Upper lobe of right lung (tissue), 1 donor: Measurements from ENCODE around the gene F11. TPM values are rescaled to one million over a fixed set of nuclear protein-coding genes. Genes with fewer than 3 reads are reported as not detected.

Experiments
- ATAC-seq: fragments of 200-7000 bp; cut with Tn5 transposase; one replicate; pipeline ENCODE4 v1.9.1; 2020; ENCODE audit warnings: mild to moderate bottlenecking, moderate library complexity
- DNase-seq: peaks from one replicate; pipeline ENCODE4 v3.0.0-alpha.2; 2020
- H3K27ac ChIP-seq: fragments of 200-600 bp; one replicate; pipeline ENCODE4 v1.8.0; 2022
- H3K27me3 ChIP-seq: fragments of 200-600 bp; one replicate; pipeline ENCODE4 v1.8.0; 2022; ENCODE audit warnings: mild to moderate bottlenecking
- H3K36me3 ChIP-seq: fragments of 200-600 bp; one replicate; pipeline ENCODE4 v1.8.0; 2022
- H3K4me1 ChIP-seq: fragments of 200-600 bp; one replicate; pipeline ENCODE4 v1.8.0; 2022
- H3K4me3 ChIP-seq: fragments of 200-600 bp; one replicate; pipeline ENCODE4 v1.8.0; 2022; ENCODE audit warnings: mild to moderate bottlenecking
- H3K9me3 ChIP-seq: fragments of 200-600 bp; one replicate; pipeline ENCODE4 v1.8.0; 2022
- CTCF ChIP-seq: fragments of 200-600 bp; IDR thresholded peaks from one replicate; pipeline ENCODE4 v1.8.0; 2022; ENCODE audit warnings: antibody characterized with exemption
- intact Hi-C: fragments of 100-400 bp; cut with DNase I; formaldehyde crosslinking; loops from one replicate; pipeline ENCODE4 v1.11.0; 2022
- total RNA-seq: library from RNA; stranded (reverse); fragmentation: NEBNext Ultra II Directional; extraction: Animal tissue kit (Norgen Biotek cat#: 25700); gene quantifications from one replicate; pipeline ENCODE4 v1.2.1, GENCODE V29; 2021
- donor health status: DM: no; HTN: yes; CAD: no; lungs with severe emphysema.

Gene F11
- total RNA-seq, 1 donor from 2014 or later: 24.7 TPM

- no peak for DNase-seq
- intact Hi-C loops: no loop called here
- peak; percentile 32 for ATAC-seq
Measured at GRCh38 chr4:186226521-186227189, 39.3 kb upstream of the F11 start.

GRCh38 chr4:186227221-186227620 lies 38.8 kb upstream of the F11 start, which contains the start of gene KLKB1:
KLKB1 (plus strand) TSS chr4:186227507; CDS start chr4:186228196, 689 bp downstream.
- Histone ChIP-seq H3K27me3 (no peaks in the 10 kb centered on the region), H3K27ac (no peak within 1 kb of the TSS), H3K4me3 (no peak within 1 kb of the TSS), H3K36me3 (no peaks in the 10 kb centered on the region), H3K9me3 (no peaks in the 10 kb centered on the region), H3K4me1 (no peaks in the 10 kb centered on the region)
- intact Hi-C loops: no loop called here
- no peak for ATAC-seq
- no peak for TF ChIP-seq CTCF
- DNase-seq: no peak

More at GRCh38 chr4:186226521-186227189, 39.3 kb upstream of the F11 start:
- no peaks in the 10 kb centered on the region for H3K36me3 ChIP-seq
- no peak overlapping the region for H3K27ac ChIP-seq
- no peaks in the 10 kb centered on the region for H3K9me3 ChIP-seq
- H3K4me3 ChIP-seq: no peak overlapping the region
- H3K4me1 ChIP-seq: no peaks in the 10 kb centered on the region
- H3K27me3 ChIP-seq: no peaks in the 10 kb centered on the region
- TF ChIP-seq CTCF: no peak

DNA sequence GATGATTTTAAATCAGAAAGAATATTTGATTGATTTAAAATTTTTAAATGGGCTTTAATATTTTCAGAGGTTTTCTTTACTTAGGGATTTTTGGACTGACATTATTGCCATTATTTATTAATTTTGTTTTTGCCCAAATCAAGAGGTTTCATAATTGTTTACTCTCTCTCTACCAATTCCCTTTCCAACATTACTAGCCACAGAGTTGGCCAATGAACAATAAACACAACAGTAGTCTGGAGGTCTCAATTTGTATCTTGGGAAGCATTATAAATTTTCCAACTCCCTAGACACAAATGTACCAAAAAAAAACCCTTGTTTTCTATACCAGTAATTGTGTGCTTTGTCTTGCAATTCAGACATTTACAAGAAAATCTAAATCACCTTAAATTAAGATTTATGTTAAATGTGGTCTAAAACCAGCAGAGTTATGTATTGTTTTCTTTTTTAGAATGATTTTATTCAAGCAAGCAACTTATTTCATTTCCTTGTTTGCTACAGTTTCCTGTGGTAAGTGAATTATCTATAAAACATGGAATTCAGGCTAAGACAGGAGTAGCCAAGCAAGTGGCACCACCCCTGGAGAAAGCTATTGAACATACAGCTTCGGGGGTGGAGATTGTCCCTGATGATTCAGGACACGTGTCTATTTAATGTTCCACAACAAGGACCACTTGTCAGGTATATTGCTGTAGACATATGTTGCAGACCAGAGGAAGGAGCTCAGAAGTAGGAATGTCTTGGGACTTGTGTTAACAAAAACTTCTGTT lies 38.1 kb upstream of the F11 start:
- intact Hi-C loops: no loop called here
- Histone ChIP-seq H3K36me3 (no peaks in the 10 kb centered on the region), H3K27me3 (no peaks in the 10 kb centered on the region), H3K4me1 (no peaks in the 10 kb centered on the region), H3K4me3 (no peak overlapping the region), H3K27ac (no peak overlapping the region), H3K9me3 (no peaks in the 10 kb centered on the region)
- no peak for TF ChIP-seq CTCF
- ATAC-seq (no peak), DNase-seq (no peak)

DNA sequence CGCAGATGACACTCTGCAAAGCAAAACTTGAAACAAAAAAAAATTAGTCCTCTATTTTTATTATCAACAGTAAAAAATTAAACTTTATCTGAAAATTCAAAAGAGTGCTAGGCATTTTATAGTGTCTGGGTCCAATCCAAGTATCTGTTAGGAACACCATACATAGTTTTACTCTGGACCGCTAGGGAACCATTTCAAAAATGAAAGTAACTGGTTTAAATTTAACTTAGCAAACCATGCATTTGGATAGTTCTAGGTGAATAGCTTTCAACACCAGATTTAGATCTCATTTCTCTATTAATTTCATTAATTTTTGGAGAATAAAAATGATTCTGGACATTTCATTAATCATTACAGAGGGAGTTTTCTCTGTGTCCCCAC lies 37.5 kb upstream of the F11 start:
- Histone ChIP-seq H3K4me3 (no peak overlapping the region), H3K27me3 (no peaks in the 10 kb centered on the region), H3K27ac (no peak overlapping the region), H3K36me3 (no peaks in the 10 kb centered on the region), H3K4me1 (no peaks in the 10 kb centered on the region), H3K9me3 (no peaks in the 10 kb centered on the region)
- intact Hi-C loops: no loop called here
- no peak for ATAC-seq
- TF ChIP-seq CTCF: no peak
- no peak for DNase-seq

- Histone ChIP-seq H3K27ac (no peak overlapping the region), H3K9me3 (no peaks in the 10 kb centered on the region), H3K4me1 (no peaks in the 10 kb centered on the region), H3K27me3 (no peaks in the 10 kb centered on the region), H3K36me3 (no peaks in the 10 kb centered on the region), H3K4me3 (no peak overlapping the region)
- ATAC-seq: no peak
- intact Hi-C loops: no loop called here
- DNase-seq: no peak
- no peak for TF ChIP-seq CTCF
Measured at GRCh38 chr4:186234367-186234766, 31.6 kb upstream of the F11 start.
